ENCODE data around the gene RDH14.

DNA sequence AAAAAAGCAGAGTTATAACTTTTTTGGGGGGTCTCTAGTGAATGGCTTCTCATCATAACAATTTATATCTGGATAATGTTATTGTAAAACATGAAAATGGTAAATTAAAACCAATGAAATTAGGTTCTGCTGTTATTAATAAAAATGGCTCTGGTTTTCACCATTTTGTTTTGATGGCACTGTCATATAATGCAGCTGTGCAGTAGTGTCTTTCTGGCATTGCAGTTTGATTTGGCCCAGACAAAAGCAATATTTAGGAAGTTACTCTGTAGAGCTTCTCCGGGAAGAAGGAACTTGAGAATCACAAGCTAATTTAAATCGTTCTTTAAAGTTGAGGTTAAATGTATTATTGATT, 44.1 kb upstream of the RDH14 start:
- no peak for TF ChIP-seq POLR2AphosphoS5 (IDR thresholded peaks at IDR 0.05; ENCODE audit: low read depth, low read length)
- TF ChIP-seq, protein P1, sequence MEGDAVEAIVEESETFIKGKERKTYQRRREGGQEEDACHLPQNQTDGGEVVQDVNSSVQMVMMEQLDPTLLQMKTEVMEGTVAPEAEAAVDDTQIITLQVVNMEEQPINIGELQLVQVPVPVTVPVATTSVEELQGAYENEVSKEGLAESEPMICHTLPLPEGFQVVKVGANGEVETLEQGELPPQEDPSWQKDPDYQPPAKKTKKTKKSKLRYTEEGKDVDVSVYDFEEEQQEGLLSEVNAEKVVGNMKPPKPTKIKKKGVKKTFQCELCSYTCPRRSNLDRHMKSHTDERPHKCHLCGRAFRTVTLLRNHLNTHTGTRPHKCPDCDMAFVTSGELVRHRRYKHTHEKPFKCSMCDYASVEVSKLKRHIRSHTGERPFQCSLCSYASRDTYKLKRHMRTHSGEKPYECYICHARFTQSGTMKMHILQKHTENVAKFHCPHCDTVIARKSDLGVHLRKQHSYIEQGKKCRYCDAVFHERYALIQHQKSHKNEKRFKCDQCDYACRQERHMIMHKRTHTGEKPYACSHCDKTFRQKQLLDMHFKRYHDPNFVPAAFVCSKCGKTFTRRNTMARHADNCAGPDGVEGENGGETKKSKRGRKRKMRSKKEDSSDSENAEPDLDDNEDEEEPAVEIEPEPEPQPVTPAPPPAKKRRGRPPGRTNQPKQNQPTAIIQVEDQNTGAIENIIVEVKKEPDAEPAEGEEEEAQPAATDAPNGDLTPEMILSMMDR (IDR thresholded peaks at IDR 0.05): no peak
